HG03575 (cell line): ENCODE results near the gene CLASP2.
"Not testable (repeated sequence)": the region's sequence is repeated elsewhere in the genome, so short reads cannot be mapped to it uniquely, and the experiment has no call there.

ENCODE experiments used
- ATAC-seq: cut with Tn5 transposase; IDR thresholded peaks from one replicate; pipeline ENCODE4 v1.9.1; 2021; ENCODE audit not compliant: unreplicated experiment, insufficient number of reproducible peaks, low FRiP score; ENCODE audit errors: extremely low read depth

The CLASP2 gene

GRCh38 chr3:33699275-33699674 lies 18.8 kb downstream of the CLASP2 start:
- ATAC-seq, result no peak

- no peak for ATAC-seq
These were observed 23.1 kb downstream of the CLASP2 start for GRCh38 chr3:33694944-33695343.

GRCh38 chr3:33690341-33690740 lies 27.7 kb downstream of the CLASP2 start:
- no peak for ATAC-seq

- ATAC-seq, result no peak
These were observed 30.5 kb downstream of the CLASP2 start for GRCh38 chr3:33687406-33688010.

- no peak for ATAC-seq
These were observed 35.3 kb downstream of the CLASP2 start for GRCh38 chr3:33682770-33683169.

GRCh38 chr3:33681667-33682066 lies 36.4 kb downstream of the CLASP2 start:
- no peak for ATAC-seq

- ATAC-seq, result no peak
These were observed 40.0 kb downstream of the CLASP2 start for GRCh38 chr3:33678073-33678472.

- ATAC-seq, result not testable (repeated sequence)
These were observed 44.6 kb downstream of the CLASP2 start for GRCh38 chr3:33673436-33673835.

GRCh38 chr3:33668618-33669017 lies 49.4 kb downstream of the CLASP2 start:
- no peak for ATAC-seq

- ATAC-seq, result no peak
These were observed 52.8 kb downstream of the CLASP2 start for GRCh38 chr3:33665294-33665693.

- no peak for ATAC-seq
These were observed 53.9 kb downstream of the CLASP2 start for GRCh38 chr3:33664195-33664594.

GRCh38 chr3:33663042-33663441 lies 55.0 kb downstream of the CLASP2 start:
- no peak for ATAC-seq

- no peak for ATAC-seq
These were observed 58.1 kb downstream of the CLASP2 start for GRCh38 chr3:33659856-33660434.

- peak; percentile 43 for ATAC-seq
These were observed 58.8 kb downstream of the CLASP2 start for GRCh38 chr3:33658991-33659848.

GRCh38 chr3:33658621-33658990 lies 59.4 kb downstream of the CLASP2 start:
- no peak for ATAC-seq

GRCh38 chr3:33658039-33658438 lies 60.0 kb downstream of the CLASP2 start:
- no peak for ATAC-seq

- ATAC-seq, result no peak
These were observed 65.3 kb downstream of the CLASP2 start for GRCh38 chr3:33652736-33653135.

- ATAC-seq, result not testable (repeated sequence)
These were observed 67.0 kb downstream of the CLASP2 start for GRCh38 chr3:33651101-33651500.

- no peak for ATAC-seq
These were observed 67.6 kb downstream of the CLASP2 start for GRCh38 chr3:33650495-33650894.

GRCh38 chr3:33648793-33649192 lies 69.3 kb downstream of the CLASP2 start:
- ATAC-seq, result no peak
